ENCODE results near the gene SRPK2.
"Not testable (repeated sequence)": the region's sequence is repeated elsewhere in the genome, so short reads cannot be mapped to it uniquely, and the experiment has no call there.

The SRPK2 gene

GRCh38 chr7:105297985-105298384 lies 90.7 kb downstream of the SRPK2 start:
- DNase-seq = no peak

- no peak for DNase-seq
These were observed 91.4 kb downstream of the SRPK2 start for GRCh38 chr7:105297309-105297708.

GRCh38 chr7:105296491-105296890 lies 92.2 kb downstream of the SRPK2 start:
- no peak for DNase-seq

- no peak for DNase-seq
These were observed 92.9 kb downstream of the SRPK2 start for GRCh38 chr7:105295596-105296352.

GRCh38 chr7:105294482-105294881 lies 94.2 kb downstream of the SRPK2 start:
- DNase-seq = not testable (repeated sequence)

GRCh38 chr7:105289704-105290103 lies 99.0 kb downstream of the SRPK2 start:
- DNase-seq = no peak

GRCh38 chr7:105286441-105286840 lies 102.3 kb downstream of the SRPK2 start:
- DNase-seq = no peak

- no peak for DNase-seq
These were observed 103.4 kb downstream of the SRPK2 start for GRCh38 chr7:105285118-105285874.

- DNase-seq = no peak
These were observed 104.7 kb downstream of the SRPK2 start for GRCh38 chr7:105284014-105284413.

GRCh38 chr7:105281966-105282365 lies 106.8 kb downstream of the SRPK2 start:
- no peak for DNase-seq

GRCh38 chr7:105279688-105280007 lies 109.1 kb downstream of the SRPK2 start:
- DNase-seq = no peak

GRCh38 chr7:105278973-105279687 lies 109.6 kb downstream of the SRPK2 start:
- DNase-seq = no peak

GRCh38 chr7:105278565-105278964 lies 110.2 kb downstream of the SRPK2 start:
- DNase-seq = no peak

GRCh38 chr7:105277341-105277740 lies 111.4 kb downstream of the SRPK2 start:
- DNase-seq = no peak

GRCh38 chr7:105270117-105270516 lies 118.6 kb downstream of the SRPK2 start:
- no peak for DNase-seq

- no peak for DNase-seq
These were observed 119.3 kb downstream of the SRPK2 start for GRCh38 chr7:105269397-105269796.

- peak; percentile 71 for DNase-seq
These were observed 120.0 kb downstream of the SRPK2 start for GRCh38 chr7:105268511-105269392.

GRCh38 chr7:105268056-105268455 lies 120.7 kb downstream of the SRPK2 start:
- peak; percentile 10 for DNase-seq

- no peak for DNase-seq
These were observed 121.5 kb downstream of the SRPK2 start for GRCh38 chr7:105267244-105267643.

- DNase-seq = no peak
These were observed 124.0 kb downstream of the SRPK2 start for GRCh38 chr7:105264707-105265106.

- DNase-seq = no peak
These were observed 127.0 kb downstream of the SRPK2 start for GRCh38 chr7:105261689-105262088.

- not testable (repeated sequence) for DNase-seq
These were observed 128.4 kb downstream of the SRPK2 start for GRCh38 chr7:105260201-105260871.

All from NCI-H1694 treated with DMSO at 0.1 percent for 48 hours (cell line).